Fibroblast of gingiva (primary cell): ENCODE measurements around the gene TMEM192.
A peak's percentile ranks its signal among the peaks of the same experiment; 100 is the strongest.
"Not testable (repeated sequence)": the region's sequence is repeated elsewhere in the genome, so short reads cannot be mapped to it uniquely, and the experiment has no call there.

Source experiments
- DNase-seq: peaks from one replicate; pipeline ENCODE4 v3.0.0-alpha.2; 2011; ENCODE audit warnings: low read depth

The TMEM192 gene

DNA sequence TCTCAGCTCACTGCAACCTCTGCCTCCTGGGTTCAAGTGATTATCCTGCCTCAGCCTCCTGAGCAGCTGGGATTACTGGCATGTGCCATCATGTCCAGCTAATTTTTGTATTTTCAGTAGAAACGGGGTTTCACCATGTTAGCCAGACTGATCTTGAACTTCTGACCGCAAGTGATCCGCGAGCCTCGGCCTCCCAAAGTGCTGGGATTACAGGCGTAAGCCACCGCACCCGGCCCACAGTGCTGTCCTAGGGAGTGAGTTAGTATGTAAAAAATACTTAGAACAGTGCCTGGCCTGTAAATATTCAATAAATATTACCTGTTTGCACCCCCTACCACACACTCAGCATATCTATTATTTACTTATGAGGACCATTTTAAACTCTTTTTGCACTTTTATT is 20.5 kb downstream of the TMEM192 start:
- not testable (repeated sequence) for DNase-seq

- DNase-seq: no peak
These were observed 24.3 kb downstream of the TMEM192 start for GRCh38 chr4:165088366-165088765.

DNA sequence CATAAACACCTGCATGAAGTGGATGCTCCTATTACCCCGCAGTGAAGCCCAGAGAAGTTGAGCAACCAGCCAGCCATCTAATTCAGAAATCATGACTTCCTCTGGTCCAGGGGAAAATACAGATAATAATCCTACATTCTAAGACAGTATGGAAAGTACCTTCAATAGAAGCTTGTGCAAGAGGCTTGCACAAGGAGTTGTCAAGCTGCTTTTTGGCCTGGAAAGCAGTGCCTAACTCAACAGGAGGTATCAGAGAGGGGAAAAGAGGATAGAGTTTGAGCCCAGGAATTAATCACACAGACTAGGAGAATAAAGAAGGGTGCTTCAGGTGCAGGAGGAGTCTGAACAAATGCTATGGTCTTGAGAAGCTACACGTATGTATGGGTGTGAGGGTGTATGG is 26.7 kb downstream of the TMEM192 start:
- peak; percentile 7 for DNase-seq

- not testable (repeated sequence) for DNase-seq
These were observed 27.9 kb downstream of the TMEM192 start for GRCh38 chr4:165084787-165085186.

GRCh38 chr4:165079476-165079875 is 33.2 kb downstream of the TMEM192 start:
- no peak for DNase-seq

DNA sequence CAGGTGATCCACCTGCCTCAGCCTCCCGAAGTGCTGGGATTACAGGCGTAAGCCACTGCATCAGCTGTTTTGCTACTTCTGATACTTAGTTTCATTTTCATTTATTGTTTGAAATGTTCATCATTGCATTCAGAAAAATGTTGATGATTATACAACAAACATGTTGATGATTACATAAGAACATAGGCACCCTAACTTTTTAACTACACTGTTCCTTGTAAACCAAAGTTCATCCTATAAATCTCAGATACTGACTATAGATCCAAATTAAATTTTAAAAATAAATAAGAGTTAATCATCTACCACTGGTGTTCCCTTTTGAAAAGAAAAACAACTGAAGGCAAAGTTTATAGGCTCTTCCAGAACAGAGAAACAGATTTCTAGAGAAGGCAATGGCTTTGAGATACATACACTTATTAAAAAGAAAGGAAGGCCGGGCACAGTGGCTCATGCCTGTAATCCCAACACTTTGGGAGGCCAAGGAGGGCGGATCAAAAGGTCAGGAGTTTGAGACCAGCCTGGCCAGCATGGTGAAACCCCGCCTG is 35.6 kb downstream of the TMEM192 start:
- no peak for DNase-seq

DNA sequence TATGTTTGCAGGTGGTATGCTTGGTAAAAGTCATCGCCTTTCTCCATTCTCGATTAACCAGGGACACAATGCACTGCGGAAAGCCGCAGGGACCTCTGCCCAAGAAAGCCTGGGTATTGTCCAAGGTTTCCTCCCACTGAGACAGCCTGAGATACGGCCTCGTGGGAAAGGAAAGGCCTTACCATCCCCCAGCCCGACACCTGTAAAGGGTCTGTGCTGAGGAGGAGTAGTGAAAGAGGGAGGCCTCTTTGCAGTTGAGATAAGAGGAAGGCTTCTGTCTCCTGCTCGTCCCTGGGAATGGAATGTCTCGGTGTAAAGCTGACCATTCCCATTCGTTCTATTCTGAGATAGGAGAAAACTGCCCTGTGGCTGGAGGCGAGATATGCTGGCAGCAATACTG is 39.3 kb downstream of the TMEM192 start:
- DNase-seq: not testable (repeated sequence)

- no peak for DNase-seq
These were observed 42.1 kb downstream of the TMEM192 start for GRCh38 chr4:165070560-165070959.

DNA sequence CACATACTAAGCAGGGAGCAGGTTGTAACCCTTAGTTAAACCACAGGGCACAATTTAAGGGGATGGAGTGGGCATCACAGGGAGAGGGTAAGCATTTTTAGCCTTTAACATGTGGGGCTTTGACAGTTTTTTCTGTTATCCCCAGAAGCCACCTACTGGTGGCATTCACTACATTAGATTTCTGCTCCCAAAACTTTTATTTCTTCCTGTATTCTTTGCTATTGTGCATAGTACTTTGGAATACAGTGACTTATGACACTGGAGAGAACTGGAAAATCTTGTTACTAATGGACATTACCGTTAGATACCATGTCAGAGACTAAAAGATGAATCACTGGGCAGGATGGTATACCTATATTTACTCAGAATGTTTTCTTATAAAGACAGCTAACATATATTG is 51.7 kb downstream of the TMEM192 start:
- DNase-seq: no peak

GRCh38 chr4:165059386-165059785 is 53.3 kb downstream of the TMEM192 start:
- DNase-seq: no peak

GRCh38 chr4:165058666-165059065 is 54.0 kb downstream of the TMEM192 start:
- DNase-seq: no peak

GRCh38 chr4:165055601-165056000 is 57.1 kb downstream of the TMEM192 start:
- DNase-seq: no peak

GRCh38 chr4:165053645-165054044 is 59.0 kb downstream of the TMEM192 start, which contains the start of gene TRIM75:
TRIM75 (plus strand) TSS chr4:165053866; CDS start chr4:165059148, 5,282 bp downstream.
- no peak for DNase-seq

DNA sequence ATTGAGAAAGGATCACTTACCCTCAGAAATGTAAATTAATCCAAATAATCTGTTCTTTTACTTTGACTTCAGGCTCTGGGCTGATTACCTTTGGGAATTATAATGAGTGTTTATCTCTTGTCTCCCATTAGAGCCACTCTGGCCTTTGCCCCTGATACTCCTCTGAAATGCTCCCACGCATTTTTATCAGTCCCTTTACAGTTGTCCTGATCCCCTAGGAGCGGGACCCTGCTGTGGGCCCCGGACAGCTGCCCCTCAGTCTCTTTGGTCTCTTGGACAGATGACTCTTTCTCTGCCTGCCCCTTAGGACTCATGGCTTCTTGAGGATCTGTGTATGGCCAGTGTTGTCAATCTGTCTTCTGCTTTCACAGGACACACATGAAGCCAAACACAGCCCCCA is 60.0 kb downstream of the TMEM192 start:
- DNase-seq: no peak

DNA sequence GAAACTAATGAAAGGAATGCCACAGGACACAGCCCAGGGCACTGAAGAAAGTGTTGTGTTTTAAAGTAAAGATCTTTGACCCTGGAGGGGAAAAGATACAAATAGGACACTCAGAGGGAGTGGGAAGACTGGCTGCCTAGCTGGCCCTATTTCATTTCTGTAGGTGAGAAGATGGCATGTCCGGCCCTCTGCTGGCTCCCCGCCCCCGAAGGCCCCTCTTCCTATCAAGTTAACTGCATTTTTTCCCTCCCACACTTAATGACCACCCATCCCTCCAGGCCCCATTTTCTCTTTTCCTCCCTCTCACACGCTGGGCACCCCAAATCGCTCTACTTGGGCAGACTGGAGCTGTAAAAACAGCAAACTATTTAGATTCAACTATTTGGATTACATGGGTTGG is 64.5 kb downstream of the TMEM192 start:
- no peak for DNase-seq

GRCh38 chr4:165031436-165032211 is 81.0 kb downstream of the TMEM192 start, which contains the start of gene TRIM60:
TRIM60 (plus strand) TSS chr4:165031999; CDS start chr4:165040073, 8,074 bp downstream.
- DNase-seq: no peak

GRCh38 chr4:165027762-165028402 is 84.8 kb downstream of the TMEM192 start:
- DNase-seq: no peak

- DNase-seq: not testable (repeated sequence)
These were observed 86.9 kb downstream of the TMEM192 start for GRCh38 chr4:165025782-165026181.
